ENCODE data around the gene METTL22.

The METTL22 gene, protein sequence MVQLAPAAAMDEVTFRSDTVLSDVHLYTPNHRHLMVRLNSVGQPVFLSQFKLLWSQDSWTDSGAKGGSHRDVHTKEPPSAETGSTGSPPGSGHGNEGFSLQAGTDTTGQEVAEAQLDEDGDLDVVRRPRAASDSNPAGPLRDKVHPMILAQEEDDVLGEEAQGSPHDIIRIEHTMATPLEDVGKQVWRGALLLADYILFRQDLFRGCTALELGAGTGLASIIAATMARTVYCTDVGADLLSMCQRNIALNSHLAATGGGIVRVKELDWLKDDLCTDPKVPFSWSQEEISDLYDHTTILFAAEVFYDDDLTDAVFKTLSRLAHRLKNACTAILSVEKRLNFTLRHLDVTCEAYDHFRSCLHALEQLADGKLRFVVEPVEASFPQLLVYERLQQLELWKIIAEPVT

GRCh38 chr16:8621572-8622314, at the start of gene METTL22:
TSS of gene METTL22 (plus strand) at chr16:8621698. CDS start at chr16:8625666, 3,968 bp downstream.
- peak; percentile 87 for DNase-seq

GRCh38 chr16:8572063-8572918, 49.2 kb upstream of the METTL22 start:
- DNase-seq: peak; percentile 6

GRCh38 chr16:8572919-8573724, 48.4 kb upstream of the METTL22 start:
- no peak for DNase-seq

- no peak for DNase-seq
Observed at GRCh38 chr16:8575399-8575798, 46.1 kb upstream of the METTL22 start.

DNA sequence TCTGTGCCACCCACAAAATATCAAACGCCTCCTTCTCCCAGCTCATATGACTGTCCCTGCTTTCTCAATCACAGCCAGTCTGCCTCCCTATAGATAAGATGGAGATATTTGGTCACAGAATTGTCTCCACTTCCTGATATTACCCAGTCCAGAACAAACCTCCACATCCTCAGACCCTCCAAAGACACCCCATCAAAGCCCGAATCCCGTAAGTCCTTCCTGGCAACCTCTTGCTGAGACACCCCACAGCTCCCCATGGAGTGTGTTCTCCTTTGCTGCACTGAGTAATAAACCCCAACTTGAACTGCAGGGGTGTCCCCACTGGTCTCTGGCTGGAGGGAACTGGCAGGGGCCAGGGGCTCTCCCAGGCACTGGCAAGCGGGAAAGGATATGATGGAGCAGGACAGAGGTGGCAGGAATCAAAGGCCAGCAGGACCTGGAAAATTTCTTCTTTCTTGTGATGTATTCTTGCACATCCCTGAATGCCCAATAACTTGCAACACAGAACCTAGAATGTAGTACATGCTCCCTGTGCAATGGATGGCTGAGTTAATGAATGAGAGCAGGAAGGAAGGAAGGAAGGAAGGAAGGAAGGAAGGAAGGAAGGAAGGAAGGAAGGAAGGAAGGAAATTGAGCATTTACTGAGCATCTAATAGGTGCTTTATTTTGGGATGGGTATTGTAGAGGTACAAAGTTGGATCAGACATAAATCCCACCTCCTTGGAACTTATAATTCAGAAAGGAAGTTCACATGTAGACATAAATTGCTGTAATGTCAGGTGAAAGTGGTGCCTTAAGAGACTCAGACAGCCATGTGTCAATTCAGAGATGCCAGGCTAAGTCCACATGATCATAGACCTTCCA, 45.1 kb upstream of the METTL22 start:
- no peak for DNase-seq

DNA sequence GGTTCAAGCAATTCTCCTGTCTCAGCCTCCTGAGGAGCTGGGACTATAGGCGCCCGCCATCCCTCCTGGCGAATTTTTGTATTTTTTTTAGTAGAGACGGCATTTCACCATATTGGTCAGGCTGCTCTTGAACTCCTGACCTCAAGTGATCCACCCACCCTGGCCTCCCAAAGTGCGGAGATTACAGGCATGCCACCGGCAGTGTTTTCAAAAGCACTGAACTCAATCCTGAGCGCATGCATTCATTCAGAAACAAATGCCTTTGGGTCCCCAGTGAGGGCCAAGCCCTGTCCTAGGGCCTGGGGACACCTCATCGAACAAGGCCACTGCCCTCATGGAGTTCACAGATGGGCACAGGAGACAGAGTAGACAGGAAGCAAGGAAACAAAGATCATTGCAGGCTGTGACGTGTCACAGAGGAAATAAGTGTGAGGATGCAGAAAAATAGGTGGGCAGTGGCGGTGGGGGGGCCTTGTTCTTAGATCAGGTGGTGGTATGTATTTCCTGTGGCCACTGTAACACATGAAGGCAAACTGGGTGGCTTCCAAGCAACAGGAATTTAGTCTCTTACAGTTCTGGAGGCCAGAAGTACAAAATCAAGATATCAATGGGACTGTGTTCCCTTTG, 43.7 kb upstream of the METTL22 start:
- no peak for DNase-seq

GRCh38 chr16:8579559-8579958, 41.9 kb upstream of the METTL22 start:
- no peak for DNase-seq

GRCh38 chr16:8581831-8582580, 39.5 kb upstream of the METTL22 start:
- DNase-seq: no peak

GRCh38 chr16:8583199-8583598, 38.3 kb upstream of the METTL22 start:
- DNase-seq: no peak

- no peak for DNase-seq
Observed at GRCh38 chr16:8583732-8584131, 37.8 kb upstream of the METTL22 start.

DNA sequence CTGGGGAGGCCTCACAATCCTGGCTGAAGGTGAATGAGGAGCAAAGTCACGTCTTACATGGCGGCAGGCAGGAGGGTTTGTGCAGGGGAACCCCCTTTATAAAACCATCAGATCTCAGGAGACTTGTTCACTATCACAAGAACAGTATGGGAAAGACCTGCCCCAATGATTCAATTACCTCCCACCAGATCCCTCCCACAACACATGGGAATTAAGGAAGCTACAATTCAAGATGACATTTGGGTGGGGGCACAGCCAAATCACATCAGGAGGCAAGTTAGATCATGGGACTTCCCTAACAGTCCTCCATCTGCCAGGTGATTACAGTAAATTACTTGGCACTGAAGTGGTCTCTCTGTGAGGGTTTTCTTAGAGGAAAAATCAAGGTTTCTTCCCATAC, 36.5 kb upstream of the METTL22 start:
- no peak for DNase-seq

GRCh38 chr16:8585857-8586256, 35.6 kb upstream of the METTL22 start:
- DNase-seq: no peak

- DNase-seq: no peak
Observed at GRCh38 chr16:8587065-8587464, 34.4 kb upstream of the METTL22 start.

GRCh38 chr16:8588682-8589056, 32.8 kb upstream of the METTL22 start:
- no peak for DNase-seq

GRCh38 chr16:8589057-8589899, 32.2 kb upstream of the METTL22 start:
- DNase-seq: no peak

GRCh38 chr16:8589900-8590688, 31.4 kb upstream of the METTL22 start, which contains the start of gene TMEM114:
TSS of gene TMEM114 (minus strand) at chr16:8590511. CDS start at chr16:8589838, 673 bp downstream.
- no peak for DNase-seq

- DNase-seq: no peak
Observed at GRCh38 chr16:8590811-8591210, 30.7 kb upstream of the METTL22 start.

DNA sequence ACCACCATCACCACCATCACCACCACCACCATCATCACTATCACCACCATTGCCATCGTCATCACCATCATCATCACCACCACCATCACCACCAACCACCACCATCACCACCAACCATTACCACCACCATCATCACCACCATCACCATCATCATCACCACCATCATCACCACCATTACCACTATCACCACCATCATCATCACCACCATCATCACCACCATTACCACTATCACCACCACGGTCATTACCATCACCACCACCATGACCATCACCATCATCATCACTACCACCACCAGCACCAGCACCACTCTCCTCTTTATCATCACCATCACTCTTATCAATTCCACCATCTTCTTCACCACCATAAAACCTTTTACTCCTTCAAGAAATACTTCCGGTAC, 30.0 kb upstream of the METTL22 start:
- no peak for DNase-seq
